Liver (tissue), 9 donors: ENCODE measurements around the gene ZDHHC20. TPM values are rescaled to one million over a fixed set of nuclear protein-coding genes. Genes with fewer than 3 reads are reported as not detected.

Source experiments
- DNase-seq: peaks from one replicate; pipeline ENCODE4 v3.0.0-alpha.2; 2017; ENCODE audit warnings: low spot score
- H3K27ac ChIP-seq, 2 donors: one replicate each; pipeline ENCODE4 v1.7.0; 2013; ENCODE audit warnings: inconsistent platforms in 2 of 2, low read length in 2 of 2, control low read depth in 1 of 2, low read depth in 1 of 2, mild to moderate bottlenecking in 1 of 2
- H3K27me3 ChIP-seq, 4 donors: one replicate each; pipeline versions ENCODE4 v1.6.1 to v1.7.0; 2013; ENCODE audit warnings: low read length in 3 of 4, inconsistent platforms in 1 of 4, mild to moderate bottlenecking in 1 of 4, moderate library complexity in 1 of 4; ENCODE audit not compliant: control insufficient read depth in 4 of 4, insufficient read depth in 4 of 4
- H3K36me3 ChIP-seq, 4 donors: one replicate each; pipeline versions ENCODE4 v1.6.1 to v1.7.0; 2013; ENCODE audit warnings: low read length in 3 of 4, mild to moderate bottlenecking in 3 of 4, low read depth in 1 of 4, moderate library complexity in 1 of 4; ENCODE audit not compliant: control insufficient read depth in 4 of 4, insufficient read depth in 3 of 4
- H3K4me1 ChIP-seq, 4 donors: one replicate each; pipeline versions ENCODE4 v1.6.1 to v1.7.0; 2013; ENCODE audit warnings: low read length in 3 of 4, mild to moderate bottlenecking in 3 of 4, moderate library complexity in 1 of 4; ENCODE audit not compliant: control insufficient read depth in 4 of 4, insufficient read depth in 4 of 4
- H3K4me3 ChIP-seq, 3 donors: one replicate each; pipeline versions ENCODE4 v1.6.1 to v1.7.0; 2013; ENCODE audit warnings: low read length in 3 of 3, control low read depth in 1 of 3, low read depth in 1 of 3, mild to moderate bottlenecking in 1 of 3
- H3K9ac ChIP-seq, 2 donors: one replicate each; pipeline ENCODE4 v1.7.0; 2013; ENCODE audit warnings: low read length in 2 of 2, mild to moderate bottlenecking in 2 of 2, moderate library complexity in 2 of 2, control low read depth in 1 of 2, low read depth in 1 of 2
- H3K9me3 ChIP-seq, 4 donors: one replicate each; pipeline versions ENCODE4 v1.6.1 to v1.7.0; 2013; ENCODE audit warnings: low read length in 3 of 4; ENCODE audit not compliant: control insufficient read depth in 4 of 4
- EGR1 ChIP-seq, 2 donors: IDR thresholded peaks; 2 replicates each; pipeline ENCODE4 v1.6.1; 2016 to 2018; ENCODE audit warnings: antibody characterized with exemption in 2 of 2, low read depth in 2 of 2
- FOXA1 ChIP-seq: IDR thresholded peaks from 2 replicates; pipeline ENCODE4 v1.6.1; 2016; ENCODE audit warnings: antibody characterized with exemption
- FOXA2 ChIP-seq: IDR thresholded peaks from 2 replicates; pipeline ENCODE4 v1.6.1; 2016; ENCODE audit warnings: antibody characterized with exemption
- GABPA ChIP-seq, 2 donors: IDR thresholded peaks in 1 of 2; conservative IDR thresholded peaks in 1 of 2; 2 replicates each; pipeline ENCODE4 v1.6.1; 2016; ENCODE audit warnings: antibody characterized with exemption in 2 of 2, mild to moderate bottlenecking in 1 of 2, moderate library complexity in 1 of 2
- HNF4A ChIP-seq, 2 donors: conservative IDR thresholded peaks; 2 replicates each; pipeline ENCODE4 v1.6.1; 2016; ENCODE audit warnings: antibody characterized with exemption in 2 of 2, mild to moderate bottlenecking in 2 of 2
- HNF4G ChIP-seq: IDR thresholded peaks from 2 replicates; pipeline ENCODE4 v1.6.1; 2016; ENCODE audit warnings: antibody characterized with exemption
- JUND ChIP-seq, 2 donors: IDR thresholded peaks; 2 replicates each; pipeline ENCODE4 v1.6.1; 2016; ENCODE audit warnings: antibody characterized with exemption in 2 of 2
- NR2F2 ChIP-seq: IDR thresholded peaks from 2 replicates; pipeline ENCODE4 v1.6.1; 2016; ENCODE audit warnings: antibody characterized with exemption
- RAD21 ChIP-seq, 2 donors: IDR thresholded peaks; 2 replicates each; pipeline ENCODE4 v1.6.1; 2016; ENCODE audit warnings: antibody characterized with exemption in 2 of 2, mild to moderate bottlenecking in 2 of 2
- RXRA ChIP-seq, 2 donors: IDR thresholded peaks; 2 replicates each; pipeline ENCODE4 v1.6.1; 2017 to 2018; ENCODE audit warnings: antibody characterized with exemption in 2 of 2, mild to moderate bottlenecking in 1 of 2
- SP1 ChIP-seq: IDR thresholded peaks from 2 replicates; pipeline ENCODE4 v1.6.1; 2018; ENCODE audit warnings: antibody characterized with exemption, mild to moderate bottlenecking
- TAF1 ChIP-seq: conservative IDR thresholded peaks from 2 replicates; pipeline ENCODE4 v1.6.1; 2016; ENCODE audit warnings: antibody characterized with exemption, mild to moderate bottlenecking
- YY1 ChIP-seq: IDR thresholded peaks from 2 replicates; pipeline ENCODE4 v1.6.1; 2016; ENCODE audit warnings: antibody characterized with exemption, mild to moderate bottlenecking
- WGBS: extraction: QIAGEN DNeasy Blood & Tissue Kit; methylation state at CpG from one replicate; pipeline ENCODE4 v1.1.7; 2013; 5-methylcytosine and 5-hydroxymethylcytosine counted together
- polyA plus RNA-seq, 2 donors: library from polyadenylated mRNA; stranded (reverse) in 1 of 2; unstranded in 1 of 2; fragments of 200-250 nt in 1 of 2; fragments of >200 nt in 1 of 2; fragmentation: Nextera tagmentation in 1 of 2; extraction: Ambion mirVana in 1 of 2; gene quantifications; one replicate each; pipeline versions ENCODE4 v1.2.1 to v1.2.3, GENCODE V29; 2013 to 2015
- total RNA-seq, 2 donors: library from RNA; depleted of rRNA; stranded (reverse); fragments of >200 nt; gene quantifications; one replicate each; pipeline ENCODE4 v1.2.3, GENCODE V29; 2014
- TF ChIP-seq, protein P1 (sequence below): fragments of 150-350 bp; IDR thresholded peaks from 2 replicates; pipeline ENCODE4 v1.5.1; 2017; ENCODE audit warnings: improper control_type of control experiment, low read depth, low read length; ENCODE audit not compliant: missing input control
- TF ChIP-seq, protein P2 (sequence below): IDR thresholded peaks from 2 replicates; pipeline ENCODE4 v1.6.1; 2016; ENCODE audit warnings: antibody characterized with exemption
- TF ChIP-seq, protein P3 (sequence below): IDR thresholded peaks from 2 replicates; pipeline ENCODE4 v1.6.1; 2016; ENCODE audit warnings: antibody characterized with exemption, mild to moderate bottlenecking
- TF ChIP-seq, protein P4 (sequence below): IDR thresholded peaks from 2 replicates; pipeline ENCODE4 v1.6.1; 2016; ENCODE audit warnings: antibody characterized with exemption
- TF ChIP-seq, protein P5 (sequence below): IDR thresholded peaks from 2 replicates; pipeline ENCODE4 v1.6.1; 2016; ENCODE audit warnings: antibody characterized with exemption
- donor health status: healthy.
- donor health status: healthy.
- donor health status: healthy.
- donor health status: healthy.
- donor health status: healthy.

ZDHHC20 gene
- total and polyA plus RNA-seq, 4 donors = 7.7 to 55.4 (median 18.6) TPM

DNA sequence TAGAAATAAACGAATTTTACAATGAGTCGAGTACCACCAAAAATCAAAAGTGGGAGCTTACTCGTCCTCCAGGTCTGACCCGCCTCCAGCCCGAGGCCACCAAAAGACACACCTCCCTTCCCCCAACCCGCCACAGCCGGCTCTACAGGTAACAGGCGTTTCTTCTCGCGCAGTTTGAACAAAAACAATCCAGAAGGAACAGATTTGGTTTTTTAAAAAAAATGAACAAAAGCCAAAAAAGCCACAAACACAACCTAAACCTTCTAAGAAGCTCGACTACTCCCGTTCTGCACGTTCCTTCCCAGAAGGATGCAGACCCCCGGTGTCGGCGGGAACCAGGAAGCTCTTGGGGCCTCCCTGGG is 671 bp downstream of the ZDHHC20 start:
- peak overlapping the region; percentile 80 to 93 for H3K9ac ChIP-seq
- WGBS = under 1% methylated on average over 16 of the region's 16 CpGs
- H3K4me3 ChIP-seq = peak overlapping the region; percentile 96 to 100 (median 98)
- H3K9me3 ChIP-seq = no peaks in the 10 kb centered on the region
- TF ChIP-seq HNF4A (conservative IDR thresholded peaks at IDR 0.05) (no peak), NR2F2 (no peak), HNF4G (no peak), JUND (IDR thresholded peaks at IDR 0.05) (no peak), YY1 (no peak), RAD21 (IDR thresholded peaks at IDR 0.05) (no peak), EGR1 (IDR thresholded peaks at IDR 0.05; ENCODE audit: low read depth in 2 of 2) (no peak), FOXA1 (no peak), RXRA (IDR thresholded peaks at IDR 0.05) (no peak), TAF1 (no peak), FOXA2 (no peak), SP1 (no peak), GABPA (IDR thresholded peaks at IDR 0.05 in 1 of 2, conservative IDR thresholded peaks at IDR 0.05 in 1 of 2) (no peak)
- TF ChIP-seq, protein P1, sequence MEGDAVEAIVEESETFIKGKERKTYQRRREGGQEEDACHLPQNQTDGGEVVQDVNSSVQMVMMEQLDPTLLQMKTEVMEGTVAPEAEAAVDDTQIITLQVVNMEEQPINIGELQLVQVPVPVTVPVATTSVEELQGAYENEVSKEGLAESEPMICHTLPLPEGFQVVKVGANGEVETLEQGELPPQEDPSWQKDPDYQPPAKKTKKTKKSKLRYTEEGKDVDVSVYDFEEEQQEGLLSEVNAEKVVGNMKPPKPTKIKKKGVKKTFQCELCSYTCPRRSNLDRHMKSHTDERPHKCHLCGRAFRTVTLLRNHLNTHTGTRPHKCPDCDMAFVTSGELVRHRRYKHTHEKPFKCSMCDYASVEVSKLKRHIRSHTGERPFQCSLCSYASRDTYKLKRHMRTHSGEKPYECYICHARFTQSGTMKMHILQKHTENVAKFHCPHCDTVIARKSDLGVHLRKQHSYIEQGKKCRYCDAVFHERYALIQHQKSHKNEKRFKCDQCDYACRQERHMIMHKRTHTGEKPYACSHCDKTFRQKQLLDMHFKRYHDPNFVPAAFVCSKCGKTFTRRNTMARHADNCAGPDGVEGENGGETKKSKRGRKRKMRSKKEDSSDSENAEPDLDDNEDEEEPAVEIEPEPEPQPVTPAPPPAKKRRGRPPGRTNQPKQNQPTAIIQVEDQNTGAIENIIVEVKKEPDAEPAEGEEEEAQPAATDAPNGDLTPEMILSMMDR = no peak
- TF ChIP-seq, protein P2, sequence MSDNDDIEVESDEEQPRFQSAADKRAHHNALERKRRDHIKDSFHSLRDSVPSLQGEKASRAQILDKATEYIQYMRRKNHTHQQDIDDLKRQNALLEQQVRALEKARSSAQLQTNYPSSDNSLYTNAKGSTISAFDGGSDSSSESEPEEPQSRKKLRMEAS = no peak
- TF ChIP-seq, protein P3, sequence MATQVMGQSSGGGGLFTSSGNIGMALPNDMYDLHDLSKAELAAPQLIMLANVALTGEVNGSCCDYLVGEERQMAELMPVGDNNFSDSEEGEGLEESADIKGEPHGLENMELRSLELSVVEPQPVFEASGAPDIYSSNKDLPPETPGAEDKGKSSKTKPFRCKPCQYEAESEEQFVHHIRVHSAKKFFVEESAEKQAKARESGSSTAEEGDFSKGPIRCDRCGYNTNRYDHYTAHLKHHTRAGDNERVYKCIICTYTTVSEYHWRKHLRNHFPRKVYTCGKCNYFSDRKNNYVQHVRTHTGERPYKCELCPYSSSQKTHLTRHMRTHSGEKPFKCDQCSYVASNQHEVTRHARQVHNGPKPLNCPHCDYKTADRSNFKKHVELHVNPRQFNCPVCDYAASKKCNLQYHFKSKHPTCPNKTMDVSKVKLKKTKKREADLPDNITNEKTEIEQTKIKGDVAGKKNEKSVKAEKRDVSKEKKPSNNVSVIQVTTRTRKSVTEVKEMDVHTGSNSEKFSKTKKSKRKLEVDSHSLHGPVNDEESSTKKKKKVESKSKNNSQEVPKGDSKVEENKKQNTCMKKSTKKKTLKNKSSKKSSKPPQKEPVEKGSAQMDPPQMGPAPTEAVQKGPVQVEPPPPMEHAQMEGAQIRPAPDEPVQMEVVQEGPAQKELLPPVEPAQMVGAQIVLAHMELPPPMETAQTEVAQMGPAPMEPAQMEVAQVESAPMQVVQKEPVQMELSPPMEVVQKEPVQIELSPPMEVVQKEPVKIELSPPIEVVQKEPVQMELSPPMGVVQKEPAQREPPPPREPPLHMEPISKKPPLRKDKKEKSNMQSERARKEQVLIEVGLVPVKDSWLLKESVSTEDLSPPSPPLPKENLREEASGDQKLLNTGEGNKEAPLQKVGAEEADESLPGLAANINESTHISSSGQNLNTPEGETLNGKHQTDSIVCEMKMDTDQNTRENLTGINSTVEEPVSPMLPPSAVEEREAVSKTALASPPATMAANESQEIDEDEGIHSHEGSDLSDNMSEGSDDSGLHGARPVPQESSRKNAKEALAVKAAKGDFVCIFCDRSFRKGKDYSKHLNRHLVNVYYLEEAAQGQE = no peak
- TF ChIP-seq, protein P4, sequence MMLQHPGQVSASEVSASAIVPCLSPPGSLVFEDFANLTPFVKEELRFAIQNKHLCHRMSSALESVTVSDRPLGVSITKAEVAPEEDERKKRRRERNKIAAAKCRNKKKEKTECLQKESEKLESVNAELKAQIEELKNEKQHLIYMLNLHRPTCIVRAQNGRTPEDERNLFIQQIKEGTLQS = no peak
- TF ChIP-seq, protein P5, sequence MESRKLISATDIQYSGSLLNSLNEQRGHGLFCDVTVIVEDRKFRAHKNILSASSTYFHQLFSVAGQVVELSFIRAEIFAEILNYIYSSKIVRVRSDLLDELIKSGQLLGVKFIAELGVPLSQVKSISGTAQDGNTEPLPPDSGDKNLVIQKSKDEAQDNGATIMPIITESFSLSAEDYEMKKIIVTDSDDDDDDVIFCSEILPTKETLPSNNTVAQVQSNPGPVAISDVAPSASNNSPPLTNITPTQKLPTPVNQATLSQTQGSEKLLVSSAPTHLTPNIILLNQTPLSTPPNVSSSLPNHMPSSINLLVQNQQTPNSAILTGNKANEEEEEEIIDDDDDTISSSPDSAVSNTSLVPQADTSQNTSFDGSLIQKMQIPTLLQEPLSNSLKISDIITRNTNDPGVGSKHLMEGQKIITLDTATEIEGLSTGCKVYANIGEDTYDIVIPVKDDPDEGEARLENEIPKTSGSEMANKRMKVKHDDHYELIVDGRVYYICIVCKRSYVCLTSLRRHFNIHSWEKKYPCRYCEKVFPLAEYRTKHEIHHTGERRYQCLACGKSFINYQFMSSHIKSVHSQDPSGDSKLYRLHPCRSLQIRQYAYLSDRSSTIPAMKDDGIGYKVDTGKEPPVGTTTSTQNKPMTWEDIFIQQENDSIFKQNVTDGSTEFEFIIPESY = no peak
- no peaks in the 10 kb centered on the region for H3K27me3 ChIP-seq
- H3K4me1 ChIP-seq = peaks cover 6 to 22% (median 9%) of the 10 kb centered on the region in 4 donors
- H3K36me3 ChIP-seq = no peaks in the 10 kb centered on the region
- DNase-seq = peak; percentile 57
- peak overlapping the region; percentile 89 to 94 for H3K27ac ChIP-seq
